ENCODE results near the gene PCGF3. TPM values are rescaled to one million over a fixed set of nuclear protein-coding genes. Genes with fewer than 3 reads are reported as not detected.
"Not testable (repeated sequence)": the region's sequence is repeated elsewhere in the genome, so short reads cannot be mapped to it uniquely, and the experiment has no call there.

The PCGF3 gene
- polyA plus RNA-seq, 2 donors: 27.0 to 63.7 TPM

- Histone ChIP-seq H3K4me1 (ENCODE audit: control insufficient read depth in 2 of 2, insufficient read depth in 2 of 2, low read length in 1 of 2) (peaks cover 0 to 4% of the 10 kb centered on the region in 2 donors), H3K27me3 (ENCODE audit: control insufficient read depth in 1 of 2, insufficient read depth in 2 of 2, low read length in 2 of 2) (no peaks in the 10 kb centered on the region), H3K36me3 (ENCODE audit: control insufficient read depth in 2 of 2, insufficient read depth in 2 of 2, low read length in 1 of 2) (peaks cover 7 to 38% of the 10 kb centered on the region in 2 donors), H3K9me3 (ENCODE audit: control insufficient read depth in 2 of 2, insufficient read depth in 1 of 2, low read depth in 1 of 2, low read length in 1 of 2) (peaks cover 0 to 5% of the 10 kb centered on the region in 2 donors), H3K4me3 (ENCODE audit: low read depth in 1 of 2, low read length in 2 of 2) (no peak overlapping the region), H3K27ac (ENCODE audit: low read depth in 2 of 2, low read length in 1 of 2) (no peak overlapping the region)
- 97% methylated on average over 27 of the region's 27 CpGs for WGBS, 2 donors
These were observed 24.9 kb downstream of the PCGF3 start for GRCh38 chr4:730511-730910.

DNA sequence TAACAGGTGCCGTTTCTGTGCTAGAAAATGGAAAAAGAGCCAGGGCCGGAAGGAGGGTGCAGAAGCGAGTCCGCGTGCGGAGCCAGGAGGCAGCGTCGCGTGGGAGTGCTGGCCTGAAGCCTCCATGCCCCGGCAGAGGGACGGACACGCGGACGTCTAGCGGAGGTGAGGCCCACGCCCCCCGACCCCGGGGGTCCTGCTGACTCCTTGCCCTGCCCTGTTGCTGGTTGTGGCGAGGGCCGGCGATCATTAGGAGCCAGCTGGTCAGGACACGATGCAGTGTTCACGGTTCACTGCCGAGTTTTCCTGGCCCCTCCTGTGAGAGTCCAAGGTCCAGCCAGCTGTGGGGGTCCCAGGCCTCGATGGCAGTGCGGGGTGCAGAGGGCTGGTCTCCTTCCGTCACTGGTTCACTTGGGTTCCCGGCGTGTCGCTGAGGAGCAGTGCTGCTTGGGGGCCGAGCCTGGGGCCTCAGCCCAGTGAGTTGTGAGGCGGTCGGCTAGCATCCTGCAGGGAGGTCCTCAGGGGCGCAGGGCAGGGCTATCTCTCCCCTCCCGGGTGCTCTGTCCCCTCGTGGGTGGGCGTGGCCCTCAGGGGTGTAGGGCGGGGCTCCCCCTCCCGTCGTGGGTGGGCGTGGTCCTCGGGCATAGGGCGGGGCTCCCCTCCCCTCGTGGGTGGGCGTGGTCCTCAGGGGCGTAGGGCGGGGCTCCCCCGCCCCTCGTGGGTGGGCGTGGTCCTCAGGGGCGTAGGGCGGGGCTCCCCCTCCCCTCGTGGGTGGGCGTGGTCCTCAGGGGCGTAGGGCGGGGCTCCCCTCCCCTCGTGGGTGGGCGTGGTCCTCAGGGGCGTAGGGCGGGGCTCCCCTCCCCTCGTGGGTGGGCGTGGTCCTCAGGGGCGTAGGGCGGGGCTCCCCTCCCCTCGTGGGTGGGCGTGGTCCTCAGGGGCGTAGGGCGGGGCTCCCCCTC lies 25.6 kb downstream of the PCGF3 start:
- not testable (repeated sequence) for H3K9me3 ChIP-seq (ENCODE audit: control insufficient read depth in 2 of 2, insufficient read depth in 1 of 2, low read depth in 1 of 2, low read length in 1 of 2); H3K27me3 ChIP-seq (ENCODE audit: control insufficient read depth in 1 of 2, insufficient read depth in 2 of 2, low read length in 2 of 2); H3K27ac ChIP-seq (ENCODE audit: low read depth in 2 of 2, low read length in 1 of 2); H3K4me3 ChIP-seq (ENCODE audit: low read depth in 1 of 2, low read length in 2 of 2); H3K4me1 ChIP-seq (ENCODE audit: control insufficient read depth in 2 of 2, insufficient read depth in 2 of 2, low read length in 1 of 2)
- H3K36me3 ChIP-seq (ENCODE audit: control insufficient read depth in 2 of 2, insufficient read depth in 2 of 2, low read length in 1 of 2): peaks cover 9 to 40% of the 10 kb centered on the region in 2 donors
- WGBS, 2 donors: 91 to 93% methylated on average over 52 to 54 of the region's 68 CpGs

DNA sequence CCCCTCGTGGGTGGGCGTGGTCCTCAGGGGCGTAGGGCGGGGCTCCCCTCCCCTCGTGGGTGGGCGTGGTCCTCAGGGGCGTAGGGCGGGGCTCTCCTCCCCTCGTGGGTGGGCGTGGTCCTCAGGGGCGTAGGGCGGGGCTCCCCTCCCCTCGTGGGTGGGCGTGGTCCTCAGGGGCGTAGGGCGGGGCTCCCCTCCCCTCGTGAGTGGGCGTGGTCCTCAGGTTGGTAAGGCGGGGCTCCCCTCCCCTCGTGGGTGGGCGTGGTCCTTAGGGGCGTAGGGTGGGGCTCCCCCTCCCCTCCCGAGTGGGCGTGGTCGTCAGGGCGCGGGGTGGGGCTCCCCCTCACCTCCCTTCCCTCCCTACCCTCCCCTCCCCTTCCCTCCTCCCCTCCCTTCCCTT lies 26.3 kb downstream of the PCGF3 start:
- H3K4me3 ChIP-seq (ENCODE audit: low read depth in 1 of 2, low read length in 2 of 2); H3K27me3 ChIP-seq (ENCODE audit: control insufficient read depth in 1 of 2, insufficient read depth in 2 of 2, low read length in 2 of 2); H3K9me3 ChIP-seq (ENCODE audit: control insufficient read depth in 2 of 2, insufficient read depth in 1 of 2, low read depth in 1 of 2, low read length in 1 of 2); H3K27ac ChIP-seq (ENCODE audit: low read depth in 2 of 2, low read length in 1 of 2); H3K4me1 ChIP-seq (ENCODE audit: control insufficient read depth in 2 of 2, insufficient read depth in 2 of 2, low read length in 1 of 2): not testable (repeated sequence)
- peaks cover 9 to 44% of the 10 kb centered on the region in 2 donors for H3K36me3 ChIP-seq (ENCODE audit: control insufficient read depth in 2 of 2, insufficient read depth in 2 of 2, low read length in 1 of 2)
- WGBS, 2 donors: 66 to 78% methylated on average over 9 to 26 of the region's 27 CpGs

DNA sequence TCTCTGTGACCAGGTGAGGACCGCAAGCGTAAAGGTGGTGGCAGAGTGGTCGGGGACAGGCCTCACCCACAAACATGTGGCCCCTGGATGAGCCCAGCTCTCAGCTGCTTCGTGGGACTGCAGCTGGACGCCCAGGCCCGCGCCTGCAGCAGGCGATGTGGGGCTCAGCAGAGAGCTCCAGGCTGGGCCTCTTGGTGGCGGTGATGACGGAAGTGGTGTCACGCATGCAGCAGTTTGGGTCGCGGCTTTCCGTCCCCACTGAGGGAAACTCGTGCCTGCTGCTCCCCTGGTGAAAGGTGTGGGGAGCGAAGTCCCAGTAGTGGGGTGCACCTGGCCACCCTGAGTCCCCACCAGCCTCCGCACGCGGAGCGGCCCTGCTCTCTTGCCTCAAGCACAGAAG lies 26.9 kb downstream of the PCGF3 start:
- Histone ChIP-seq H3K4me1 (ENCODE audit: control insufficient read depth in 2 of 2, insufficient read depth in 2 of 2, low read length in 1 of 2) (no peaks in the 10 kb centered on the region), H3K27me3 (ENCODE audit: control insufficient read depth in 1 of 2, insufficient read depth in 2 of 2, low read length in 2 of 2) (no peaks in the 10 kb centered on the region), H3K36me3 (ENCODE audit: control insufficient read depth in 2 of 2, insufficient read depth in 2 of 2, low read length in 1 of 2) (peaks cover 10 to 47% of the 10 kb centered on the region in 2 donors), H3K27ac (ENCODE audit: low read depth in 2 of 2, low read length in 1 of 2) (no peak overlapping the region), H3K4me3 (ENCODE audit: low read depth in 1 of 2, low read length in 2 of 2) (no peak overlapping the region), H3K9me3 (ENCODE audit: control insufficient read depth in 2 of 2, insufficient read depth in 1 of 2, low read depth in 1 of 2, low read length in 1 of 2) (peaks cover 0 to 5% of the 10 kb centered on the region in 2 donors)
- WGBS, 2 donors: 90 to 94% methylated on average over 20 of the region's 20 CpGs

DNA sequence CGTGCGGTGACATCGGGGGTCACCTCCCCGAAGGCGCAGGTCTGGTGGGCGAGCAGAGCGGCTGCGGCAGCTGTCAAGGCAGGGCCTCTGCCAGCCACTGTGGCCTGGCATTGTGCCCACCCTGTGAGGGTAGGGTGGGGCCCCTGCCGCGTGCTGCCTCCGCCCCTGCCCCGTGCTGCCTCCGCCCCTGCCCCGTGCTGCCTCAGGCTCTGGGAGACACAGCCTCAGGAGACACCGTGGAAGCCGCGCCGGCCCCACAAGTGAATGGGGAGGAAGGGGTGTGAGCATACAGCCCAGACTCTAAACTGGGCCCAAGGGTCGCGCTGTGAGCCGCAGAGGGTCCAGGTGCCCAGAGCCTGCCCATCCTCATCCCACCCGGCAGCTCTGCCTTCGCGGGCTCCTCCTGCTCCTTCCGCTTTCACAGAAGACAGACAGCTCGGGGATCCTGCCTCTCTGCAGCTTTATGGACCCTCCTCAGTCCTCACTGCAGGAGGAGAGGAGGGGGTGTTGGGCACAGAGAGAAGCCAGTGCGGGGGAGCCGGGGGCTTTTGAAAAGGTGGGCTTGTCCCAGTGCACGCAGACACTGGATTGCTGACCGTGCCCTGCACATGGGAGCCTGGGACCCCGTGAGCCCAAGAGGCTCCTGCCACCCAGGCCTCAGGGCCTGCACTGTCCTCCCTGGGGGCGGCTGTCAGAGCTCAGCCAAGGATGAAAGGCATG lies 27.4 kb downstream of the PCGF3 start:
- Histone ChIP-seq H3K9me3 (ENCODE audit: control insufficient read depth in 2 of 2, insufficient read depth in 1 of 2, low read depth in 1 of 2, low read length in 1 of 2) (peaks cover 0 to 5% of the 10 kb centered on the region in 2 donors), H3K36me3 (ENCODE audit: control insufficient read depth in 2 of 2, insufficient read depth in 2 of 2, low read length in 1 of 2) (peaks cover 13 to 53% of the 10 kb centered on the region in 2 donors), H3K27me3 (ENCODE audit: control insufficient read depth in 1 of 2, insufficient read depth in 2 of 2, low read length in 2 of 2) (no peaks in the 10 kb centered on the region), H3K4me3 (ENCODE audit: low read depth in 1 of 2, low read length in 2 of 2) (no peak overlapping the region), H3K27ac (ENCODE audit: low read depth in 2 of 2, low read length in 1 of 2) (no peak overlapping the region), H3K4me1 (ENCODE audit: control insufficient read depth in 2 of 2, insufficient read depth in 2 of 2, low read length in 1 of 2) (no peaks in the 10 kb centered on the region)
- WGBS, 2 donors: 85 to 86% methylated on average over 32 of the region's 32 CpGs

DNA sequence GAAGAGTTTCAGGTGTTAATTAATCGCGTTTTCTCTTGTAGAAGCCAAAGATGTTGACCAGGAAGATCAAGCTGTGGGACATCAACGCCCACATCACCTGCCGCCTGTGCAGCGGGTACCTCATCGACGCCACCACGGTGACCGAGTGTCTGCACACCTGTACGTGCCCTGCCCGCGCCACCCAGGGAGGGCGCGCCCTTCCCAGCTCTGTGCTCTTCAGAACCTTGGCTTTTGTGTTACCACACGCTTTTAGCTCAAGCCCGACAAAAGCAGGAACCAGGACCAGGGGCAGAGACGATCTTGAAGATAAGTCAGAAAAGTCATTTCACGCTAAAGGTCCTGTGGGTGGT lies 28.0 kb downstream of the PCGF3 start:
- H3K36me3 ChIP-seq (ENCODE audit: control insufficient read depth in 2 of 2, insufficient read depth in 2 of 2, low read length in 1 of 2): peaks cover 16 to 53% of the 10 kb centered on the region in 2 donors
- H3K9me3 ChIP-seq (ENCODE audit: control insufficient read depth in 2 of 2, insufficient read depth in 1 of 2, low read depth in 1 of 2, low read length in 1 of 2): peaks cover 0 to 5% of the 10 kb centered on the region in 2 donors
- WGBS, 2 donors: 90 to 92% methylated on average over 18 of the region's 18 CpGs
- no peaks in the 10 kb centered on the region for H3K4me1 ChIP-seq (ENCODE audit: control insufficient read depth in 2 of 2, insufficient read depth in 2 of 2, low read length in 1 of 2)
- H3K27me3 ChIP-seq (ENCODE audit: control insufficient read depth in 1 of 2, insufficient read depth in 2 of 2, low read length in 2 of 2): no peaks in the 10 kb centered on the region
- no peak overlapping the region for H3K27ac ChIP-seq (ENCODE audit: low read depth in 2 of 2, low read length in 1 of 2)
- no peak overlapping the region for H3K4me3 ChIP-seq (ENCODE audit: low read depth in 1 of 2, low read length in 2 of 2)

DNA sequence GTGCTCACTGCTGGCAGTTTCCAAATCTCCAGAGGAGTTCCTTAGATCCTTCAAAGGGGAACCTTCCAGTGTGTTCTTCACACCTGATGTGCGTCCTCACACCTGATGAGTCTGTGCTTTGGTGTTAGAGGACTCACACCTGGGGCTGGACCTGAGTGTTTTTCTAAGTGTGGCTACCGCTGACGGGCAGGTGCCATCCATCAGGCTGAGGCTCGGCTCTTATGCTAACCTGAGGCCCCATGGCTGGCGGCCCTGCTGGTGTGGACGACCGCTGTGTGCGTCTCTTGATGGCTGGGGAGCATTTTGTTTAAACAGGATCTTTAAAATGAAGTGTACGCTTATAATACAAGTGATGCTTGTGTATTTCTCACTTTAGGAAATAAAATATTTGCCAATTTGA lies 28.4 kb downstream of the PCGF3 start:
- peaks cover 0 to 5% of the 10 kb centered on the region in 2 donors for H3K9me3 ChIP-seq (ENCODE audit: control insufficient read depth in 2 of 2, insufficient read depth in 1 of 2, low read depth in 1 of 2, low read length in 1 of 2)
- H3K27me3 ChIP-seq (ENCODE audit: control insufficient read depth in 1 of 2, insufficient read depth in 2 of 2, low read length in 2 of 2): no peaks in the 10 kb centered on the region
- H3K4me3 ChIP-seq (ENCODE audit: low read depth in 1 of 2, low read length in 2 of 2): no peak overlapping the region
- WGBS, 2 donors: 91 to 92% methylated on average over 9 of the region's 9 CpGs
- H3K27ac ChIP-seq (ENCODE audit: low read depth in 2 of 2, low read length in 1 of 2): no peak overlapping the region
- H3K36me3 ChIP-seq (ENCODE audit: control insufficient read depth in 2 of 2, insufficient read depth in 2 of 2, low read length in 1 of 2): peaks cover 16 to 54% of the 10 kb centered on the region in 2 donors
- H3K4me1 ChIP-seq (ENCODE audit: control insufficient read depth in 2 of 2, insufficient read depth in 2 of 2, low read length in 1 of 2): no peaks in the 10 kb centered on the region

GRCh38 chr4:734951-735350 lies 29.3 kb downstream of the PCGF3 start:
- peaks cover 19 to 62% of the 10 kb centered on the region in 2 donors for H3K36me3 ChIP-seq (ENCODE audit: control insufficient read depth in 2 of 2, insufficient read depth in 2 of 2, low read length in 1 of 2)
- no peak overlapping the region for H3K4me3 ChIP-seq (ENCODE audit: low read depth in 1 of 2, low read length in 2 of 2)
- no peak overlapping the region for H3K27ac ChIP-seq (ENCODE audit: low read depth in 2 of 2, low read length in 1 of 2)
- peaks cover 0 to 5% of the 10 kb centered on the region in 2 donors for H3K9me3 ChIP-seq (ENCODE audit: control insufficient read depth in 2 of 2, insufficient read depth in 1 of 2, low read depth in 1 of 2, low read length in 1 of 2)
- 94 to 96% methylated on average over 9 of the region's 9 CpGs for WGBS, 2 donors
- no peaks in the 10 kb centered on the region for H3K27me3 ChIP-seq (ENCODE audit: control insufficient read depth in 1 of 2, insufficient read depth in 2 of 2, low read length in 2 of 2)
- H3K4me1 ChIP-seq (ENCODE audit: control insufficient read depth in 2 of 2, insufficient read depth in 2 of 2, low read length in 1 of 2): no peaks in the 10 kb centered on the region

DNA sequence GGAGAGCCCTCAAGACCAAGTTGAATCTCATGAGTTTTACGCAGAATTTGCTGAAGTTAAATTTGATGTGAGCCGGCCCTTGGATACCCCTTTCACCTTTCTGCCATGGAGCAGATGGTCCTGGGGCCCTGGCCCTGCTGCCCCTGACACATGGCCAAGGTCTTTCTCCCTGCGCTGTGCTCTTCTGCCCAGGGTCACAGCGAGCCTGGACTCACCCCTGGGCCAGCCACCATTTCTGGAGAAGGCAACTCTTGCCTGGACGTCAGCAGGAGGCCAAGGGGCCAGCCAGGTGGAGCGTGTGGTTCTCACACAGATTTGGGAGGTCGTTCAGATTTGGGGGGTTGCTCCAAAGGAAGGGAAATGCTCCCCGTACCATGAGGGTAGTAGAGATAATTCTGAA lies 30.0 kb downstream of the PCGF3 start:
- H3K27ac ChIP-seq (ENCODE audit: low read depth in 2 of 2, low read length in 1 of 2): no peak overlapping the region
- no peaks in the 10 kb centered on the region for H3K4me1 ChIP-seq (ENCODE audit: control insufficient read depth in 2 of 2, insufficient read depth in 2 of 2, low read length in 1 of 2)
- peaks cover 0 to 5% of the 10 kb centered on the region in 2 donors for H3K9me3 ChIP-seq (ENCODE audit: control insufficient read depth in 2 of 2, insufficient read depth in 1 of 2, low read depth in 1 of 2, low read length in 1 of 2)
- no peak overlapping the region for H3K4me3 ChIP-seq (ENCODE audit: low read depth in 1 of 2, low read length in 2 of 2)
- 95 to 96% methylated on average over 8 of the region's 8 CpGs for WGBS, 2 donors
- peaks cover 21 to 66% of the 10 kb centered on the region in 2 donors for H3K36me3 ChIP-seq (ENCODE audit: control insufficient read depth in 2 of 2, insufficient read depth in 2 of 2, low read length in 1 of 2)
- H3K27me3 ChIP-seq (ENCODE audit: control insufficient read depth in 1 of 2, insufficient read depth in 2 of 2, low read length in 2 of 2): no peaks in the 10 kb centered on the region
